Pons (tissue), 1 donor: ENCODE results near the gene SSTR3.
"Not testable (repeated sequence)": the region's sequence is repeated elsewhere in the genome, so short reads cannot be mapped to it uniquely, and the experiment has no call there.

ENCODE experiments used
- DNase-seq: peaks from one replicate; pipeline ENCODE4 v3.0.0-alpha.2; 2016; ENCODE audit warnings: low spot score

SSTR3 gene

GRCh38 chr22:37212174-37212906 is at the start of gene SSTR3:
SSTR3 (minus strand) TSS chr22:37212477; CDS start chr22:37207803, 4,674 bp downstream.
- DNase-seq: no peak

GRCh38 chr22:37260901-37261336 is 48.6 kb upstream of the SSTR3 start:
- no peak for DNase-seq

GRCh38 chr22:37260155-37260795 is 48.0 kb upstream of the SSTR3 start:
- DNase-seq: no peak

GRCh38 chr22:37259540-37260029 is 47.3 kb upstream of the SSTR3 start:
- no peak for DNase-seq

- DNase-seq: no peak
These were observed 46.6 kb upstream of the SSTR3 start for GRCh38 chr22:37258753-37259401.

- DNase-seq: no peak
These were observed 45.9 kb upstream of the SSTR3 start for GRCh38 chr22:37258005-37258752.

GRCh38 chr22:37256075-37256726 is 43.9 kb upstream of the SSTR3 start:
- DNase-seq: no peak

- DNase-seq: no peak
These were observed 43.3 kb upstream of the SSTR3 start for GRCh38 chr22:37255558-37256006.

- DNase-seq: no peak
These were observed 42.6 kb upstream of the SSTR3 start for GRCh38 chr22:37254867-37255233.

- no peak for DNase-seq
These were observed 42.1 kb upstream of the SSTR3 start for GRCh38 chr22:37254209-37254866.

- DNase-seq: no peak
These were observed 40.9 kb upstream of the SSTR3 start for GRCh38 chr22:37253126-37253660.

GRCh38 chr22:37251836-37252235 is 39.6 kb upstream of the SSTR3 start:
- DNase-seq: not testable (repeated sequence)

- no peak for DNase-seq
These were observed 37.7 kb upstream of the SSTR3 start for GRCh38 chr22:37249986-37250385.

GRCh38 chr22:37248251-37248650 is 36.0 kb upstream of the SSTR3 start:
- no peak for DNase-seq

- DNase-seq: no peak
These were observed 33.5 kb upstream of the SSTR3 start for GRCh38 chr22:37245740-37246139.

- no peak for DNase-seq
These were observed 32.8 kb upstream of the SSTR3 start for GRCh38 chr22:37244922-37245722.

- DNase-seq: peak; percentile 24
These were observed 32.0 kb upstream of the SSTR3 start, which contains the start of gene RAC2 for GRCh38 chr22:37244114-37244921. RAC2 (minus strand) TSS chr22:37244269; CDS start chr22:37244148, 121 bp downstream.

GRCh38 chr22:37243402-37244113 is 31.3 kb upstream of the SSTR3 start:
- no peak for DNase-seq
